GM12873 (cell line): ENCODE data around the gene OPA1.

Experiments
- CTCF ChIP-seq: IDR thresholded peaks from 2 replicates; pipeline ENCODE4 v1.5.1; 2012; ENCODE audit warnings: low read depth, mild to moderate bottlenecking, moderate library complexity, low read length, control low read depth; ENCODE audit not compliant: insufficient read depth; ENCODE audit errors: missing control alignments

Gene OPA1

GRCh38 chr3:193722566-193722965 is 129.6 kb downstream of the OPA1 start:
- TF ChIP-seq CTCF: no peak

- TF ChIP-seq CTCF: no peak
Measured at GRCh38 chr3:193727089-193727488, 134.1 kb downstream of the OPA1 start.

GRCh38 chr3:193728429-193729087 is 135.6 kb downstream of the OPA1 start:
- TF ChIP-seq CTCF: no peak

GRCh38 chr3:193729088-193729465 is 136.1 kb downstream of the OPA1 start:
- TF ChIP-seq CTCF: no peak

- no peak for TF ChIP-seq CTCF
Measured at GRCh38 chr3:193729601-193730000, 136.6 kb downstream of the OPA1 start.

- no peak for TF ChIP-seq CTCF
Measured at GRCh38 chr3:193730511-193730910, 137.5 kb downstream of the OPA1 start.

- TF ChIP-seq CTCF: no peak
Measured at GRCh38 chr3:193730976-193731375, 138.0 kb downstream of the OPA1 start.

- TF ChIP-seq CTCF: no peak
Measured at GRCh38 chr3:193731656-193732055, 138.6 kb downstream of the OPA1 start.
